Endodermal cell (in vitro differentiated cells): ENCODE data around the gene SOD3. TPM values are rescaled to one million over a fixed set of nuclear protein-coding genes. Genes with fewer than 3 reads are reported as not detected.

Experiments used
- DNase-seq: peaks from one replicate; pipeline ENCODE4 v3.0.0-alpha.2; 2017
- H3K27ac ChIP-seq: 2 replicates; pipeline ENCODE4 v1.5.1; 2013; ENCODE audit warnings: mild to moderate bottlenecking, low read depth, low read length, moderate library complexity
- H3K27me3 ChIP-seq: 2 replicates; pipeline ENCODE4 v1.6.1; 2013; ENCODE audit warnings: mild to moderate bottlenecking, low read length, moderate library complexity; ENCODE audit not compliant: insufficient read depth, control insufficient read depth, poor library complexity, severe bottlenecking
- H3K36me3 ChIP-seq: 2 replicates; pipeline ENCODE4 v1.7.0; 2013; ENCODE audit warnings: mild to moderate bottlenecking, low read length, moderate library complexity; ENCODE audit not compliant: control insufficient read depth, insufficient read depth
- H3K4me1 ChIP-seq: one replicate; pipeline ENCODE4 v1.7.0; 2013; ENCODE audit warnings: low read length; ENCODE audit not compliant: control insufficient read depth, insufficient read depth
- H3K4me3 ChIP-seq: 2 replicates; pipeline ENCODE4 v1.5.1; 2013; ENCODE audit warnings: mild to moderate bottlenecking, low read length, moderate library complexity
- H3K9ac ChIP-seq: 2 replicates; pipeline ENCODE4 v1.6.1; 2013; ENCODE audit warnings: mild to moderate bottlenecking, low read length, moderate library complexity; ENCODE audit not compliant: poor library complexity, severe bottlenecking; ENCODE audit errors: extremely low read depth
- H3K9me3 ChIP-seq: 2 replicates; pipeline ENCODE4 v1.6.1; 2013; ENCODE audit warnings: mild to moderate bottlenecking, low read length, moderate library complexity; ENCODE audit not compliant: control insufficient read depth
- H3K27ac Mint-ChIP-seq: 2 replicates; pipeline ENCODE4 v1.8.0; 2020; ENCODE audit warnings: mixed read lengths
- H3K27me3 Mint-ChIP-seq: 2 replicates; pipeline ENCODE4 v1.8.0; 2021; ENCODE audit warnings: mild to moderate bottlenecking, mixed read lengths; ENCODE audit not compliant: insufficient read depth
- H3K36me3 Mint-ChIP-seq: 2 replicates; pipeline ENCODE4 v1.8.0; 2020; ENCODE audit warnings: low read depth, mixed read lengths
- H3K4me1 Mint-ChIP-seq: 2 replicates; pipeline ENCODE4 v1.8.0; 2020; ENCODE audit warnings: mixed read lengths
- H3K4me3 Mint-ChIP-seq: 2 replicates; pipeline ENCODE4 v1.8.0; 2020; ENCODE audit warnings: mild to moderate bottlenecking, moderate library complexity, mixed read lengths
- H3K9me3 Mint-ChIP-seq: 2 replicates; pipeline ENCODE4 v1.8.0; 2020; ENCODE audit warnings: mild to moderate bottlenecking, mixed read lengths
- WGBS, 2 experiments: methylation state at CpG; one replicate each; pipeline versions ENCODE4 v1.1.5 to v1.1.7; 2013; ENCODE audit warnings: missing lambda C conversion rate in 2 of 2, mixed read lengths in 1 of 2; ENCODE audit not compliant: insufficient coverage in 1 of 2, insufficient read length in 1 of 2; 5-methylcytosine and 5-hydroxymethylcytosine counted together
- total RNA-seq, 2 donors: library from RNA; stranded (reverse); fragmentation: NEBNext Ultra II Directional in 1 of 2; extraction: Animal tissue kit (Norgen Biotek cat#: 25700) in 1 of 2; gene quantifications; 2 replicates in 1 of 2; 3 replicates in 1 of 2; pipeline ENCODE4 v1.2.1, GENCODE V29; 2021
- TF ChIP-seq, protein P1 (sequence below): fragments of 200-600 bp; sonication (generic); conservative IDR thresholded peaks from 2 replicates; pipeline ENCODE4 v1.5.0; 2021; ENCODE audit warnings: antibody characterized with exemption, mild to moderate bottlenecking

Gene SOD3
- total RNA-seq, 2 donors from 2014 or later, result 5.7 to 8.7 TPM

- H3K27me3 Mint-ChIP-seq, result peaks cover 16% of the 10 kb centered on the region
- H3K36me3 ChIP-seq, result no peaks in the 10 kb centered on the region
- H3K27ac ChIP-seq, result no peak overlapping the region
- no peak for DNase-seq
- no peak overlapping the region for H3K9ac ChIP-seq
- no peaks in the 10 kb centered on the region for H3K9me3 ChIP-seq
- WGBS, 2 experiments, result 80 to 92% methylated on average over 1 to 4 of the region's 4 CpGs
- no peaks in the 10 kb centered on the region for H3K27me3 ChIP-seq
- TF ChIP-seq, protein P1, sequence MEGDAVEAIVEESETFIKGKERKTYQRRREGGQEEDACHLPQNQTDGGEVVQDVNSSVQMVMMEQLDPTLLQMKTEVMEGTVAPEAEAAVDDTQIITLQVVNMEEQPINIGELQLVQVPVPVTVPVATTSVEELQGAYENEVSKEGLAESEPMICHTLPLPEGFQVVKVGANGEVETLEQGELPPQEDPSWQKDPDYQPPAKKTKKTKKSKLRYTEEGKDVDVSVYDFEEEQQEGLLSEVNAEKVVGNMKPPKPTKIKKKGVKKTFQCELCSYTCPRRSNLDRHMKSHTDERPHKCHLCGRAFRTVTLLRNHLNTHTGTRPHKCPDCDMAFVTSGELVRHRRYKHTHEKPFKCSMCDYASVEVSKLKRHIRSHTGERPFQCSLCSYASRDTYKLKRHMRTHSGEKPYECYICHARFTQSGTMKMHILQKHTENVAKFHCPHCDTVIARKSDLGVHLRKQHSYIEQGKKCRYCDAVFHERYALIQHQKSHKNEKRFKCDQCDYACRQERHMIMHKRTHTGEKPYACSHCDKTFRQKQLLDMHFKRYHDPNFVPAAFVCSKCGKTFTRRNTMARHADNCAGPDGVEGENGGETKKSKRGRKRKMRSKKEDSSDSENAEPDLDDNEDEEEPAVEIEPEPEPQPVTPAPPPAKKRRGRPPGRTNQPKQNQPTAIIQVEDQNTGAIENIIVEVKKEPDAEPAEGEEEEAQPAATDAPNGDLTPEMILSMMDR, result no peak
- peaks cover 13% of the 10 kb centered on the region for H3K4me1 Mint-ChIP-seq
- no peak overlapping the region for H3K27ac Mint-ChIP-seq
- no peaks in the 10 kb centered on the region for H3K36me3 Mint-ChIP-seq
- H3K4me3 ChIP-seq, result no peak overlapping the region
- peaks cover 6% of the 10 kb centered on the region for H3K9me3 Mint-ChIP-seq
- no peaks in the 10 kb centered on the region for H3K4me1 ChIP-seq
- no peak overlapping the region for H3K4me3 Mint-ChIP-seq
Observed at GRCh38 chr4:24770667-24771066, 24.7 kb upstream of the SOD3 start.

GRCh38 chr4:24771241-24771640, 24.1 kb upstream of the SOD3 start:
- Mint-ChIP-seq H3K27me3 (peaks cover 21% of the 10 kb centered on the region), H3K9me3 (peaks cover 6% of the 10 kb centered on the region), H3K27ac (no peak overlapping the region), H3K4me1 (peaks cover 13% of the 10 kb centered on the region), H3K4me3 (no peak overlapping the region), H3K36me3 (no peaks in the 10 kb centered on the region)
- DNase-seq, result no peak
- Histone ChIP-seq H3K27me3 (no peaks in the 10 kb centered on the region), H3K4me1 (no peaks in the 10 kb centered on the region), H3K27ac (no peak overlapping the region), H3K4me3 (no peak overlapping the region), H3K36me3 (no peaks in the 10 kb centered on the region), H3K9me3 (no peaks in the 10 kb centered on the region), H3K9ac (no peak overlapping the region)
- 92 to 96% methylated on average over 4 of the region's 4 CpGs for WGBS, 2 experiments
- TF ChIP-seq, protein P1, result no peak

DNA sequence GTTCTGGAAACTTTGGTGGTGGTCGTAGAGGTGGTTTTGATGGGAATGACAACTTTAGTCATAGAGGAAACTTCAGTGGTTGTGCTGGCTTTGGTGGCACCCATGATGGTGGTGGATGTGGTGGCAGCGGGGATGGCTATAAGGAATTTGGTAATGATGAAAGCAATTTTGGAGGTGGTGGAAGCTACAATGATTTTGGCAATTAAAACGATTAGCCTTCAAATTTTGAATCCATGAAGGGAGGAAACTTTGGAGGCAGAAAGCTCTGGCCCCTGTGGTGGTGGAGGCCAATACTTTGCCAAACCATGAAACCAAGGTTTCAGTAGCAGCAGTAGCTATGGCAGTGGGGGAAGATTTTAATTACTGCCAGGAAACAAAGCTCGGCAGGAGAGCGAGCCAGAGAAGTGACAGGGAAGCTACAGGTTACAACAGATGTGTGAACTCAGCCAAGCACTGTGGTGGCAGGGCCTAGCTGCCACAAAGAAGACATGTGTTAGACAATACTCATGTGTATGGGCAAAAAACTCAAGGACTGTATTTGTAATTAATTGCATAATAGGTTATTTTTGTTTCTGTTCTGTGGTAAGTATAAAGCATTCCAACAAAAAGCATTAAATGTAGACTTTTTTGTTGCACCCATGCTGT, 23.2 kb upstream of the SOD3 start:
- Histone ChIP-seq H3K27me3 (no peaks in the 10 kb centered on the region), H3K9ac (no peak overlapping the region), H3K9me3 (no peaks in the 10 kb centered on the region), H3K4me3 (no peak overlapping the region), H3K27ac (no peak overlapping the region), H3K4me1 (no peaks in the 10 kb centered on the region), H3K36me3 (no peaks in the 10 kb centered on the region)
- Mint-ChIP-seq H3K36me3 (no peaks in the 10 kb centered on the region), H3K4me3 (no peak overlapping the region), H3K9me3 (peaks cover 6% of the 10 kb centered on the region), H3K4me1 (peaks cover 13% of the 10 kb centered on the region), H3K27ac (no peak overlapping the region), H3K27me3 (peaks cover 28% of the 10 kb centered on the region)
- TF ChIP-seq, protein P1, result no peak
- DNase-seq, result no peak
- 61 to 84% methylated on average over 3 to 5 of the region's 5 CpGs for WGBS, 2 experiments
